K562 (cell line): Measurements from ENCODE around the gene HBG1. TPM values are rescaled to one million over a fixed set of nuclear protein-coding genes. Genes with fewer than 3 reads are reported as not detected.

Experiments used
- KDM5B ChIP-seq: fragments of 200-600 bp; sonication (generic); IDR thresholded peaks from 2 replicates; pipeline ENCODE4 v1.6.1; 2012; ENCODE audit warnings: low read depth, mild to moderate bottlenecking, moderate library complexity, low read length, control low read depth, inconsistent platforms; ENCODE audit not compliant: insufficient replicate concordance
- MCM3 ChIP-seq: fragments of 450-650 bp; IDR thresholded peaks from 2 replicates; pipeline ENCODE4 v1.6.1; 2016
- PHB ChIP-seq: fragments of 250-450 bp; sonication (Bioruptor Pico); IDR thresholded peaks from 2 replicates; pipeline ENCODE4 v1.5.0; 2021
- RBBP5 ChIP-seq: fragments of 200-600 bp; sonication (generic); IDR thresholded peaks from 2 replicates; pipeline ENCODE4 v1.6.1; 2012; ENCODE audit warnings: borderline replicate concordance, mild to moderate bottlenecking, low read length, control low read depth, inconsistent platforms; ENCODE audit not compliant: insufficient read depth, poor library complexity, severe bottlenecking
- ZNF324 ChIP-seq: fragments of 250-450 bp; sonication (Bioruptor Pico); IDR thresholded peaks from 2 replicates; pipeline ENCODE4 v1.4.0; 2020; ENCODE audit warnings: mild to moderate bottlenecking
- ZNF785 ChIP-seq: fragments of 250-450 bp; sonication (Bioruptor Pico); IDR thresholded peaks from 2 replicates; pipeline ENCODE4 v1.4.0; 2020; ENCODE audit warnings: mild to moderate bottlenecking
- polyA plus RNA-seq, 8 experiments: library from polyadenylated mRNA; depleted of rRNA in 4 of 8; stranded (reverse) in 5 of 8; unstranded in 3 of 8; fragments of >200 nt; fragmentation: Nextera tagmentation in 2 of 8; fragmentation: Illumina TruSeq in 1 of 8; extraction: Ambion mirVana in 2 of 8; extraction: Trizol in 1 of 8; gene quantifications; 2 replicates each; pipeline versions ENCODE4 v1.2.1 to v1.2.3, GENCODE V29; 2011 to 2014; ENCODE audit warnings: inconsistent platforms in 1 of 8, missing spikeins in 1 of 8
- total RNA-seq, 7 experiments: library from RNA; depleted of rRNA in 6 of 7; stranded (reverse); fragments of >200 nt in 6 of 7; fragmentation: Illumina TruSeq in 2 of 7; extraction: Trizol in 2 of 7; gene quantifications; 2 replicates each; pipeline versions ENCODE4 v1.2.1 to v1.2.3, GENCODE V29; 2011 to 2021; ENCODE audit warnings: low replicate concordance in 1 of 7
- TF ChIP-seq, protein P1 (sequence below): sonication (generic); formaldehyde crosslinking; IDR thresholded peaks from 2 replicates; pipeline ENCODE4 v1.8.0; 2022; ENCODE audit warnings: mild to moderate bottlenecking, missing genetic modification reagents
- TF ChIP-seq, protein P2 (sequence below), 2 experiments: IDR thresholded peaks in 1 of 2; conservative IDR thresholded peaks in 1 of 2; 2 replicates each; pipeline ENCODE4 v1.6.1; 2016; ENCODE audit warnings: low read depth in 2 of 2, mild to moderate bottlenecking in 1 of 2, missing compliant biosample characterization in 1 of 2, missing genetic modification characterization in 1 of 2, moderate library complexity in 1 of 2
- TF ChIP-seq, protein P3 (sequence below): fragments of 450-650 bp; formaldehyde crosslinking; IDR thresholded peaks from 2 replicates; pipeline ENCODE4 v1.4.0; 2022; ENCODE audit warnings: missing genetic modification characterization
- TF ChIP-seq, protein P4 (sequence below): fragments of 450-650 bp; IDR thresholded peaks from 2 replicates; pipeline ENCODE4 v1.6.1; 2017; ENCODE audit warnings: antibody characterized with exemption, mild to moderate bottlenecking

Gene HBG1
- total and polyA plus RNA-seq, 9 of the 15 experiments (the other 6 are each of a cell fraction or from before 2014, with no cell fraction given), result 1,066 to 16,338 (median 4,898) TPM

DNA sequence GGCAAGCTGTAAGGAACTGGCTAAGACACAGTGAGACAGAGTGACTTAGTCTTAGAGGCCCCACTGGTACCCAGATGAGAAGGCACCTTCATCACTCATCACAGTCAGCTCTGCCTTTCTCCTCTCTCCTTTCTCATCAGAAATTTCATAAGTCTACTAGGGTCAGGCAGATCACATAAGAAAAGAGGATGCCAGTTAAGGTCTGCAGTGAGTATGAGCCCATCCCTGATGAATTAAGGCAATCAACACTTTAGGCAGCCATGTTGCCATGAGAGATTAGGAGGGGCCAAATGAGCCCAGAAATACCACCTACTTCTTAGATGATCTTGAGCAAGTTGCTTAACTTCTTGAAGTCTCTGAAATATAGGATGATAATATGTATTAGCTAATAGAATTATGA is 31.9 kb upstream of the HBG1 start (continued):
- TF ChIP-seq, protein P1, sequence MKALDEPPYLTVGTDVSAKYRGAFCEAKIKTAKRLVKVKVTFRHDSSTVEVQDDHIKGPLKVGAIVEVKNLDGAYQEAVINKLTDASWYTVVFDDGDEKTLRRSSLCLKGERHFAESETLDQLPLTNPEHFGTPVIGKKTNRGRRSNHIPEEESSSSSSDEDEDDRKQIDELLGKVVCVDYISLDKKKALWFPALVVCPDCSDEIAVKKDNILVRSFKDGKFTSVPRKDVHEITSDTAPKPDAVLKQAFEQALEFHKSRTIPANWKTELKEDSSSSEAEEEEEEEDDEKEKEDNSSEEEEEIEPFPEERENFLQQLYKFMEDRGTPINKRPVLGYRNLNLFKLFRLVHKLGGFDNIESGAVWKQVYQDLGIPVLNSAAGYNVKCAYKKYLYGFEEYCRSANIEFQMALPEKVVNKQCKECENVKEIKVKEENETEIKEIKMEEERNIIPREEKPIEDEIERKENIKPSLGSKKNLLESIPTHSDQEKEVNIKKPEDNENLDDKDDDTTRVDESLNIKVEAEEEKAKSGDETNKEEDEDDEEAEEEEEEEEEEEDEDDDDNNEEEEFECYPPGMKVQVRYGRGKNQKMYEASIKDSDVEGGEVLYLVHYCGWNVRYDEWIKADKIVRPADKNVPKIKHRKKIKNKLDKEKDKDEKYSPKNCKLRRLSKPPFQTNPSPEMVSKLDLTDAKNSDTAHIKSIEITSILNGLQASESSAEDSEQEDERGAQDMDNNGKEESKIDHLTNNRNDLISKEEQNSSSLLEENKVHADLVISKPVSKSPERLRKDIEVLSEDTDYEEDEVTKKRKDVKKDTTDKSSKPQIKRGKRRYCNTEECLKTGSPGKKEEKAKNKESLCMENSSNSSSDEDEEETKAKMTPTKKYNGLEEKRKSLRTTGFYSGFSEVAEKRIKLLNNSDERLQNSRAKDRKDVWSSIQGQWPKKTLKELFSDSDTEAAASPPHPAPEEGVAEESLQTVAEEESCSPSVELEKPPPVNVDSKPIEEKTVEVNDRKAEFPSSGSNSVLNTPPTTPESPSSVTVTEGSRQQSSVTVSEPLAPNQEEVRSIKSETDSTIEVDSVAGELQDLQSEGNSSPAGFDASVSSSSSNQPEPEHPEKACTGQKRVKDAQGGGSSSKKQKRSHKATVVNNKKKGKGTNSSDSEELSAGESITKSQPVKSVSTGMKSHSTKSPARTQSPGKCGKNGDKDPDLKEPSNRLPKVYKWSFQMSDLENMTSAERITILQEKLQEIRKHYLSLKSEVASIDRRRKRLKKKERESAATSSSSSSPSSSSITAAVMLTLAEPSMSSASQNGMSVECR, result no peak
- TF ChIP-seq ZNF785 (CRISPR knock-in tag) (no peak), MCM3 (no peak), PHB (no peak), ZNF324 (CRISPR knock-in tag) (no peak), RBBP5 (no peak), KDM5B (no peak)
- TF ChIP-seq, protein P2, sequence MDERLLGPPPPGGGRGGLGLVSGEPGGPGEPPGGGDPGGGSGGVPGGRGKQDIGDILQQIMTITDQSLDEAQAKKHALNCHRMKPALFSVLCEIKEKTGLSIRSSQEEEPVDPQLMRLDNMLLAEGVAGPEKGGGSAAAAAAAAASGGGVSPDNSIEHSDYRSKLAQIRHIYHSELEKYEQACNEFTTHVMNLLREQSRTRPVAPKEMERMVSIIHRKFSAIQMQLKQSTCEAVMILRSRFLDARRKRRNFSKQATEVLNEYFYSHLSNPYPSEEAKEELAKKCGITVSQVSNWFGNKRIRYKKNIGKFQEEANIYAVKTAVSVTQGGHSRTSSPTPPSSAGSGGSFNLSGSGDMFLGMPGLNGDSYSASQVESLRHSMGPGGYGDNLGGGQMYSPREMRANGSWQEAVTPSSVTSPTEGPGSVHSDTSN (CRISPR knock-in tag; IDR thresholded peaks at IDR 0.05; ENCODE audit: low read depth), result no peak
- TF ChIP-seq, protein P2 (tag; conservative IDR thresholded peaks at IDR 0.05; ENCODE audit: low read depth), result 0 out of 2 replicates have a peak, but pooled peaks have one; percentile 32
- TF ChIP-seq, protein P3, sequence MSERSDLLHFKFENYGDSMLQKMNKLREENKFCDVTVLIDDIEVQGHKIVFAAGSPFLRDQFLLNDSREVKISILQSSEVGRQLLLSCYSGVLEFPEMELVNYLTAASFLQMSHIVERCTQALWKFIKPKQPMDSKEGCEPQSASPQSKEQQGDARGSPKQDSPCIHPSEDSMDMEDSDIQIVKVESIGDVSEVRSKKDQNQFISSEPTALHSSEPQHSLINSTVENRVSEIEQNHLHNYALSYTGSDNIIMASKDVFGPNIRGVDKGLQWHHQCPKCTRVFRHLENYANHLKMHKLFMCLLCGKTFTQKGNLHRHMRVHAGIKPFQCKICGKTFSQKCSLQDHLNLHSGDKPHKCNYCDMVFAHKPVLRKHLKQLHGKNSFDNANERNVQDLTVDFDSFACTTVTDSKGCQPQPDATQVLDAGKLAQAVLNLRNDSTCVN (CRISPR knock-in tag), result no peak
- TF ChIP-seq, protein P4, sequence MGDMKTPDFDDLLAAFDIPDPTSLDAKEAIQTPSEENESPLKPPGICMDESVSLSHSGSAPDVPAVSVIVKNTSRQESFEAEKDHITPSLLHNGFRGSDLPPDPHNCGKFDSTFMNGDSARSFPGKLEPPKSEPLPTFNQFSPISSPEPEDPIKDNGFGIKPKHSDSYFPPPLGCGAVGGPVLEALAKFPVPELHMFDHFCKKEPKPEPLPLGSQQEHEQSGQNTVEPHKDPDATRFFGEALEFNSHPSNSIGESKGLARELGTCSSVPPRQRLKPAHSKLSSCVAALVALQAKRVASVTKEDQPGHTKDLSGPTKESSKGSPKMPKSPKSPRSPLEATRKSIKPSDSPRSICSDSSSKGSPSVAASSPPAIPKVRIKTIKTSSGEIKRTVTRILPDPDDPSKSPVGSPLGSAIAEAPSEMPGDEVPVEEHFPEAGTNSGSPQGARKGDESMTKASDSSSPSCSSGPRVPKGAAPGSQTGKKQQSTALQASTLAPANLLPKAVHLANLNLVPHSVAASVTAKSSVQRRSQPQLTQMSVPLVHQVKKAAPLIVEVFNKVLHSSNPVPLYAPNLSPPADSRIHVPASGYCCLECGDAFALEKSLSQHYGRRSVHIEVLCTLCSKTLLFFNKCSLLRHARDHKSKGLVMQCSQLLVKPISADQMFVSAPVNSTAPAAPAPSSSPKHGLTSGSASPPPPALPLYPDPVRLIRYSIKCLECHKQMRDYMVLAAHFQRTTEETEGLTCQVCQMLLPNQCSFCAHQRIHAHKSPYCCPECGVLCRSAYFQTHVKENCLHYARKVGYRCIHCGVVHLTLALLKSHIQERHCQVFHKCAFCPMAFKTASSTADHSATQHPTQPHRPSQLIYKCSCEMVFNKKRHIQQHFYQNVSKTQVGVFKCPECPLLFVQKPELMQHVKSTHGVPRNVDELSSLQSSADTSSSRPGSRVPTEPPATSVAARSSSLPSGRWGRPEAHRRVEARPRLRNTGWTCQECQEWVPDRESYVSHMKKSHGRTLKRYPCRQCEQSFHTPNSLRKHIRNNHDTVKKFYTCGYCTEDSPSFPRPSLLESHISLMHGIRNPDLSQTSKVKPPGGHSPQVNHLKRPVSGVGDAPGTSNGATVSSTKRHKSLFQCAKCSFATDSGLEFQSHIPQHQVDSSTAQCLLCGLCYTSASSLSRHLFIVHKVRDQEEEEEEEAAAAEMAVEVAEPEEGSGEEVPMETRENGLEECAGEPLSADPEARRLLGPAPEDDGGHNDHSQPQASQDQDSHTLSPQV, result 0 out of 2 replicates have a peak, but pooled peaks have one; percentile 37
- TF ChIP-seq, all 486 proteins: peak for 4
